ENCODE measurements around the gene RAPGEF4.
"Not testable (repeated sequence)": the region's sequence is repeated elsewhere in the genome, so short reads cannot be mapped to it uniquely, and the experiment has no call there.

RAPGEF4 gene

DNA sequence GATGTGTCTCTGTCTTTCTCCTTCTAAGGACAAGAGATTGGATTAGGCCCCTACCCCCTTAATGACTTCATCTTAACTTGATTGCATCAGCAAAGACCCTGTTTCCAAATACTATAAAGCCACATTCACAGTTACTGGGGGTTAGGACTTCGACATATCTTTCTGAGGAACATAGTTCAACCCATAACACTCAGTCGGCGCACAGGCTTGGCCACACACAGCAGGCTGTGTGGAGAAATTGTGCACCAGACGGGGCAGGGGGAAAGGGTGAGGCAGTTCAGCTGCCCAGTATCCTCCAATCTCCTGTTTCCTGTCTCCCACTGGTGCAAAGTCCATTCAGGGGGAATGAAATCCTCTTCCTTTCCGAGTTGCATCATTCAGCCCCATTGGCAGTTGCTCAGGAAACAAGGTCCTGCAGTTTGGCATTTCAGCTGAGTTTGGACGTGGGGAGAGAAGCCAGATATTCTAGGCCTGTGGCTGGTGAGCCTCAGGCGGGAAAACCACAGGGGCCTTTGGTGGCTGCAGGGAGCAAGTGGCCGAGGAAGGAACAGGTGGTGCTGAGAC lies 9.4 kb upstream of the RAPGEF4 start:
- DNase-seq = no peak

DNA sequence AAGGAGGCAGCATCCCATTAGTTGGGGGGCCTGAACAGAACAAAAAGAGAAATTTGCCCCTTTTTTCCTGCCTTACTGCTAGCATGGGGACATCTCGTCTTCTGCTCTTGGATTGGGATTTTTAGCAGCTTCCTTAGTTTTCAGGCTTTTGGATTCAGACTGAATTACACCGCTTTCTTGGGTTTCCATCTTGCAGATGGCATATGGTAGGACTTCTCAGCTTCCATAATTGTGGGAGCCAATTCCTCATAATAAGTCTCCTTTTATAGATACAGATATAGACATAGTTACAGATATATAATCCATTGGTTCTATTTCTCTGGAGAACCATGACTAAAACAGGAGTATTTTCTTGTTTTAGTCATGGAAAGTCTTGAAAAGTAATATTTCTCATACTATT lies 5.2 kb upstream of the RAPGEF4 start:
- no peak for DNase-seq

DNA sequence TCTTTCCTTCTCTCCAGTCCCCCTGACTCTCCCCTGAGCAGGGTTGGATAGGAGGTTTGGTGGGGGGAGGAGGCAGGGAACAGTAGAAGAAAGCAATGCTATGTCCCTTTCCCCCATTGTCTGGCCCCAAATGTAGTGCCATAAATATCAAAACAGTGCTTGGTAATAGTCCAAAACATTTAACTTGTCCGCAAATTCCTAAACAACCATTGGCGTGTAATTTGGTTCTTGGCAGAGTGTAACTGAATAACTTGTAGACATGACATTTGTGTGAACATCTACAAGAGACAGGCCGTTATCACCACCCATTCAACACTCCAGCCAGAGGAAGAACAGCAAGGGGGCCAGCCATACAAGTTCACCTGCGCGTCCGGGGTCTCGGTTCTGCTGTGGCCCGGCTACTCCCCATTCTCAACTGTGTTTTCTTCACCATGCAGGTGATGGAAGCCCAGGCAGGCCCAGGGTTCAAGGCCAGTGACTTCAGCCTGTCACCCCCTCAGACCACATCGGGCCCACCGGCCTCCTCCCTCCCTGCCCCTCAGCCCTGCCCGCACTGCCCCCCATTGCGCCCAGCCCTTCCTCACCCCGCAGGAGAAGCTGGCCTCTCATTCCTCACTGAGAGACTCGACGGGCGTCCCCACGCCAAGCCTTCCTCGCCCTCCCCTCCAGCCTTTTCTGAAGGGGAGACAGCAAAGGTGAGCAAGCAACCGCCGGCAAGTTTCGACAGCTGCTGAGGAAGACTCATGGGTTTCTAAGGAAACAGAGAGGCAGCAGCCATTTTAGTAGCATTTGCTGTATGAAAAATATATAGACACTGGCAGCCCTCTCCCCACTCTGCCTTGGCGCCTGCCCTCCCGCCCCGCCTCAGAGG lies 699 bp upstream of the RAPGEF4 start:
- DNase-seq = peak; percentile 27

DNA sequence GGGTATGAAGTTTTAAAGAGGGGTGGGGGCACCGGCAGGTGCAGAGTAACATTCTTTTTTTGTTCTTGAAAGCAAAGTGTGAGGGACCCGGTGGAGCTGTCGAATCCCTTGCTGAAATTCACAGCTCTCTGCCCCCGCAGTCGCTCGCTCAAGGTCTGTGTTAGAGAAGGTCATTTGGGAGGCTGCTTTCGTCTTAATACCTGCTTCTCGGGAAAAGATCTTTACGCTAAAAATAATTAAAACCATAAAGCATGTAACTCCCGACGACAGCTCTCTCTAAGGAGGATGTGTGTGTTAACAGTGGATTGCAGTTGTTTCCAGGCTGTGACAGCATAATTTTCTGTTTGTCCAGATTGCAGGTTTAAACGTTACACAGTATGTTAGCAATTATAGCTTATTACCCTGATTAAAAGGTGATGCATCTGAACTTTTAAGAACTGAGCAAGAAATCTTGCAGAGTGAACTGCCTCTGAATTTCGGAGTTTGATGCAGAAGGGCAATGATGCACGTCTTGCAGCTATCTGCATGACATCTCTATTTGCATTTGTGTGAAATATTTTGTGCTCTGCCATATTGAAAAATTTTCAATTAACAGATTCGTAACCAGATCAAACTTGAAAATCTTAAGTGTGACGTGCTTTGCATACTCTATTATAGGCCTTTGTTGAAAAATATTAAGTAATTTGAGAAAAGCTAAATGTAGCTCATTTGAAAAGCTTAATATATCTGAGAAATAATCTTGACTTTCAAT lies 954 bp downstream of the RAPGEF4 start:
- DNase-seq = peak; percentile 56

DNA sequence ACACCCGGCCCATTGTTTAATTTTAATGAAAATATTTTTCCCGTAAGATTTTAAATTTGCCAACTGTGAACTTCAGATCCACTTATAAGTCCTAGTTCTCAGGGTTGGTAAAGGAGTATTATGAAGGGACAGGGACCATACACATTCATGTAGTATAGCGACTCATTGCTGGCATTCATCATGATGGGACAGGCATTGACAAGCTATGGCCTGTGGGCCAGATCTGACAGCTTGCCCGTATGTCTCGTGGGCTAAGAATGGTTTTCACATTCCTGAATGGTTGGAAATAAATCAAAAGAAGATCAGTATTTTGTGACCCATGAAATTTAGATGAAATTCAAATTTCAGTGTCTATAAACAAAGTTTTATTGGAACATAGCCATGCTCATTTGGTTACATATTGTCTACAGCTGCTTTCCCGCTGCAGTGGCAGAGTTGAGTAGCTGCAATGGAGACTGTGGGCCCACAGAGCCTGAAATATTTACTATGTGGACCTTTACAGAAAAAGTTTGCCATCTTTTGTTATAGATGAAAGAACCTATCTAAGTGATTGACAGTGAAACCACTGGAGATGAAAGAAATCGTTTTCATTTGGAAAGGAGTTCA lies 4.1 kb downstream of the RAPGEF4 start:
- no peak for DNase-seq

DNA sequence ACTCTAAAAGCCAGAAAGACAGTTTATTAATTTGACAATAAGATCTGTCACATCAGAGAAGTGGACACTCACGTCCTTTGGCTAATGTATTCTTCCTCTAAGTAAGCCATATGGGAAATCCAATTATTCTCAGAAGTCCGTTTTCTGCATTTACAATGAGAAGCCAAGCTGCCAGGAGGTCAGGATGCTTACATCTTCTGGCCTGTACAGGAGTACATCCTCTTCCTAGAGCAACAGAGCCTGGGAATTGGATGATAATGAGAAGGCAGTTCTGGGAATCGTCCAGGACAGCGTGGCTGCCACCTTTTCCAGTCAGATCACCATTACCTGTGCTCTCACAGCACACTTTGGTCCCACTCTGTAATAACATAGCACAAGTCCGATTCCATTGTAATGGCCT lies 5.2 kb downstream of the RAPGEF4 start:
- DNase-seq = peak; percentile 72

DNA sequence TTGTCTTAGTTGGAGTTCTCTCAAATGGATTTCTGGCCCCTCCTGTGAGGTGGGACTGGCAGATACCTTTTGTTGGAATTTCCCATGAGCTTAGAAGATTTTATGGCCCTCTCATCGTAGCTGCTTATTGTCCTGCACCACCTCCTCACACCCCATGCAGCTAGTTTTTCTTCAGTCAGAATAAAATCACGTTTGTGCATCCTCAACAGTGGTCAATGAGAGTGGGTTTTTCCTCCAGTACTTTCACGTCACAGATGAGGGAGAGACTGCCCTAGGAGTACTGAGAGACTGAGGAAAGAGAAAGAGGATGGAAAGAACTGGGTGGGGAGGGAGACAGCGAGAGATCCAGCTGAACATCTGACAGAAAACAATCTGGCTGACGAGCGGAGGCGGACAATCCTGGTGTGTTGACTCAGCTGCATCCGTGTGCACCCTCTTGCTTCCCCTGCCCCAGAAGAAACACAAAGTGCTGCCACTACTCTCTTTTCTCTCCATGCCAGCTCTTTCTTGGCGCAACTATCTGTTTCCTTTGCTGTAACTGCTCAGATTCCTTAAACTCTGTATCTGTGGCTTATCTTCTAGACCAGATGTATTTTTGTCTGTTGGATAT lies 7.4 kb downstream of the RAPGEF4 start:
- DNase-seq = no peak

DNA sequence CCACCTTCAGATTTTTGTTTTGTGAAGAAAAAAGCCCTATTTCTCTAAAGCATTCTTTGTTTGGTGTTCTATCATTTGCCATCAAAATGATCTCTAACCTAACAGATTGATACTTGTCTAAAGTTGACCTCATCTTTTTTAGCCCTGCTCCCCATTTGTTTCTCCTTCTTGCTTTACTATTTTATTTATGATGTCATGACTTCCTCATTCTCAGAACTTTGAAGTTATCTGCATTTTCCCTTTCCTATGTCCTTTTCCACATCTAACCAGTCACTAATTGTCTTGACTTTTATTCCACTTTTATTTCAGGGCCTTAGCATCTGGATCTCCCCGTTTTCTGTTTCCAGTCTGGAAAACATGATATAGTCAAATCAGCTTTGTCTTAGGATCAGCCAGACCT lies 8.3 kb downstream of the RAPGEF4 start:
- DNase-seq = no peak

DNA sequence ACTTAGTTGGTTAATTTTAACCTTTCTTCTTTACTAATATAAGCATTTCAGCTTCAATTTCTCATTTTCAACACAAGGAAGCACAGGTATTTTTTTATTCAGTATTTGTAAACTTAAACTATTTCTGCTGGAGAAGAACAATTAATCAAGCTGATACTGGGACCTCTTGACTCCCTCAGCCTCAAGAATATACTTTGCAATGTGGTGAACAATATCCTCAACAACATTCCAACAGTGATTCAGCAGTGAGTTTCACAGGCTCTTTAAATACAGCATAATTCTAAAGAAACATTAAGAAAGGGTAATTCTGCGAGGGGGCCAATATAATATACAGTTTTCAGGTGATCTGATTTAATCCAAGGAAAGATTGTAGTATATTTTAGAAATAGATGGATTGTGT lies 10.0 kb downstream of the RAPGEF4 start:
- no peak for DNase-seq

DNA sequence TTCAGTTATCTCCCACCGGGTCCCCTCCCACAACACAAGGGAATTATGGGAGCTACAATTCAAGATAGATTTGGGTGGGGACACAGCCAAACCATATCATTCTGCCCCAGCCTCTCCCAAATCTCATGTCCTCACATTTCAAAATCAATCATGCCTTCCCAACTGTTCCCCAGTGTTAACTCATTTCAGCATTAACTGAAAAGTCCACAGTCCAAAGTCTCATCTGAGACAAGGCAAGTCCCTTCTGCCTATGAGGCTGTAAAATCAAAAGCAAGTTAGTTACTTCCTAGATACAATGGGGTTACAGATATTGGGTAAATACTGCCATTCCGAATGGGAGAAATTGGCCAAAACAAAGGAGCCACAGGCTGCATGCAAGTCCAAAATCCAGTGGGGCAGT lies 12.9 kb downstream of the RAPGEF4 start:
- DNase-seq = not testable (repeated sequence)

DNA sequence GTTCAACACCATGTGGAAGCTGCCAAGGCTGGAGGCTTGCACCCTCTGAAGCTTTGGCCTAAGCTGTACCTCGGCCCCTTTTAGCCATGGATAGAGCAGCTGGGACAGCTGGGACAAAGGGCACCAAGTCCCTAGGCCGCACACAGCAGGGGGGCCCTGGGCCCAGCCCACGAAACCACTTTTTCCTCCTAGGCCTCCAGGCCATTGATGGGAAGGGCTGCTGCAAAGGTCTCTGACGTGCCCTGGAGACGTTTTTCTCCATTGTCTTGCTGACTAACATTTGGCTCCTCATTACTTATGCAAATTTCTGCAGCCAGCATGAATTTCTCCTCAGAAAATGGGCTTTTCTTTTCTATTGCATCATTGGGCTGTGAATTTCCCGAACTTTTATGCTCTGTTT lies 13.7 kb downstream of the RAPGEF4 start:
- no peak for DNase-seq

DNA sequence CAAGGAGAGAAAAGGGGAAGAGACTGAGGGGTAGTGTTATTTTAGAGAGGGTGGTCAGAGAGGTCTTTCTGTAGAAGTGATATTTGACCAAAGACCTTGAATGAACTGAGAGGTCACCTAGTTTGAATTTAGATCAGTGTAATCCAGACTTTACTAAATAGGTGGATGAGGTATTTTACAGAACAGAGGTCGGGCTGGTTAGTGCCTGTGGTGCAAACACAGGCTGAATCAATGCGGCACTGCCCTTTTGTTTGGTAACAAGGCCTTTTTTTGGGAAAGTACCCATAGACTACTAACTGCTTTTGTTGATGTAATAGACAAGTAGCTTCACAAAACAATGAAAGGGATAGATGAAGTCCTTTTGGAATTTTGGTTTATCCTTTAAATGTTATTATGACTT lies 15.9 kb downstream of the RAPGEF4 start:
- DNase-seq = no peak

DNA sequence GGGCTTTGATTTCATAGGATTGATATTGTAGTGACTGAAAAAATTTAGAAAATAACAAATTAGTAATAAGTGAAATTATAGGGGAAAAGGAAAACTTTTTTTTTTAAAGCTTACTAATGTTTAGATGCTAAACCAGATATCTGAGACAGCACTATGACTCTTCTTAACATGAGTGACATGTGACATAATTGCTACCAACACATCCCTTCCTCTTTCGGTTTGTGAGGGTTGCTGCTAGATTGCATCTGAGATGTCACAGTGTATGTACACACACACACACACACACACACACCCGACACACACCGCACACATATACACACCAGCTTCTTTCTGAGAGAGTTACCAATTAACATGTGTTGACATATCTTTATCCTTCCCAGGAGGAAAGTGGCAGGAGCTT lies 18.0 kb downstream of the RAPGEF4 start:
- DNase-seq = no peak

DNA sequence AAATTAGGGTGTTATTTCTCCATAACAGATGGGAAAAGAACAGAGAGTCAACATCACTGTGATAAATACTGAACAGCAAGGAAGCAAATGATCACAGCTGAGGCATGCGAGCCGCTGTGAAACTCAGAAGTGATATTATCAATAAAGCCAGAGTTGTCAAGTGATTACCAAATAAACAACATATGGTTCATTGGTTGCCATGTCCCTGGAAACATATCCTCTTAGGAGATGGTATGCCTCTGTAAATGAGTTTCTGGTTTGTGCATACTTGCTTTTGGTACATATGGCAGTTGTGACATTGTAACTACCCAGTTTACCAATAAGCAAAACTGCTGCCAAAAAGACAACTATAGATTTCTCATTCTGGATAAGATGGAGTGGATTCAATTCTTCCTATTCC lies 23.8 kb downstream of the RAPGEF4 start:
- no peak for DNase-seq

DNA sequence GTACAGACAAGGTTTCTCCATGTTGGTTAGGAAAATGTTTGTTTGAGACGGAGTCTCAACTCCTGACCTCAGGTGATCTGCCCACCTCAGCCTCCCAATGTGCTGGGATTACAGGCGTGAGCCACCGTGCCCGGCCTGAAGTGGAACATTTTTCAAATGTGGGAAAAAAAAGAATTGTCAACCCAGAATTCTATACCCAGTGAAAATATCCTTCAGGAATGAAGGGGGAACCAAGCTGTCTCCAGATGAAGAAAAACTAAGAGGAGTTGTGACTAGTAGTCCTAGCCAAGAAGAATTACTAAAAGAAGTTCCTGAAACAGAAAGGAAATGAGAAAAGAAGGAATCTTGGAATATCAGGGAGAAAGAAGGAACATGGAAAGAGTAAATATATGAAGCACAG lies 25.7 kb downstream of the RAPGEF4 start:
- no peak for DNase-seq

DNA sequence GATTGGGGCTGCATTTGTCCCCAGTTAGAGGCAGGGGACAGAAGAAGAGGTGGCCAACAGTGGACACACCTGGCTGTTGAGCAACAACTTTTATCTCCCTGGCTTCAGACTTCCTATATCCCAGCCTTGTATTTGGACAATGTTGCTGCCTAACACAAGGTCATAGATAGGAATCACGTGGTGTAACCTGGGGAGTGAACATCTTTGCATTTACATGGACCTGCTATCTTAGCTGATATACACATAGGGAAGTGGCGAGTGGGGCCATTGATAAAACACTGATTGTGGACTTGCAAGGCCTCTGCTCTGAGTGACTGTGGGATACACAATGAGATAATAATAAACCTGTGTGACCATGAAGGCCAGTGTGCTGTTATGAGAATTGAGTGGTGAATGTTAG lies 26.9 kb downstream of the RAPGEF4 start:
- DNase-seq = no peak

DNA sequence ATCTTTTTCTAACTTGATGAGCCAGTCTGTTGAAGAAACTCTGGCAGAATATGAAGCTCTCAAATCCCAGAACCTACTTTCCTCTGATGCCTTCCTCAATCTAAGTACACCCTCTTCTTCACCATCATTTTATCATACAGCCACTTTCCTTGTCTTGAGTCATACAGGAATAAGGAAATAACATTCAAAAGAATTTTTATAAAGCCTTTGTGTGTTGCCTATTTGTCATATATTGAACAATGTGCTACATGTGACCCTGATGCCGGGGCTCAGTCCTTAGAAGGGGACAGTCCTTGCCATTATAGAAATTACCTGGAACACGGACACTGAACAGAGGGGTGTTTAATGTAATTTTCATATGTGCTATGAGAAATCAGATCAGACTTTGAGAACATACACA lies 27.4 kb downstream of the RAPGEF4 start:
- no peak for DNase-seq

DNA sequence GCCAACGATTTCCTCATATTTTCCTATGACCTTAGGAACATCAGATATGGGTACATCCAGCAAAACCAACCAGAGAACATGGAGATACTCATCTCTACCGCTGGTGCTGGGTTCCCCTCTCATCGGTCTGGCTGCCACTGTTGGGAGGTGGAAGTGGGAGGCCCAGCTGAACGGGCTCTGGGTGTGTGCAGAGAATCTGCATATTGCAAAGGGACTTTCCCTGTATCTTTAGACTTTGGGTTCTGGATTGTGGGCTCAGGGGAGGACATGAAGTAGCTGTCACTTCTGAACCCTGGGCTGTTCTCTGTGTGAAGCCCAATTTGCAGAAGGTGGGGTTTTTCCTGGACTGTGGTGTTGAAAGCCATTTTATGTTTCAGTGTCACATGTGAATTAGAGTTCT lies 30.0 kb downstream of the RAPGEF4 start:
- DNase-seq = no peak

DNA sequence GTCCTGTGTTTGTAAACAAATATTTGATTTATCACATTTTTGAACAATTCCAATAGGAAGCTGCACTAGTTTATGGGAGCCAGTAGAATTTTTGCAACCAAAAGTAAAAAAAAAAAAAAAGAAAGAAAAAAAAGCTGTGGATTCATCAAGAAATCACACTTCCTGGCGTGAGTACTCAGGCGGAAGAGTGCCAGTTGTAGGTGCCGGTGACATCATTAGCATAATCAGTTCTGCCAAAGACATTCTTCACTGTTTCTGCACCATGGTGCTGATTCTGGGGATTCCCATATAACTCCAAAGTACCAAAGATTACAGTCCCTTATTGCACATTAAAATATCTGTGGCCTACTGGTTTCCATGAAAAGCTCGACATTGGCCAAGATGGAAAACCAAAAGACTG lies 32.8 kb downstream of the RAPGEF4 start:
- no peak for DNase-seq

DNA sequence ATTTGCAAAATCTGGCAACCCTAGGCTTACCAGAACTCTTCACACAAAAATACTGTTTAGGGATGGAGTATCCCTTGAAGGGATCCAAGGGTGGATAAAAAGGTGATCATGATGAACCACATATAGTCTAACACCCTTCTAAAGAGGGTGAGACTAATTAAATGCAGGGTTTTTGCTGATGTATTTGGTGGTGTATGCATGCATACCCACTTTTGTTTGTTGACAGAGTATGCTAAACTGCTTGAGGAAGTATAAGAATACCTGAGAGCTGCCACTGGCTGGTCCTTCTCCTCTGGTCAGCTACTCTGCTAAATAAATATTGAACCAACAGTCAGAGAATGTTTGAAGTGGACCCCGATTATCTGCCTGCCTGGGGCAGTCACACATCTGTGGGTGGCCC lies 34.2 kb downstream of the RAPGEF4 start:
- DNase-seq = no peak

DNA sequence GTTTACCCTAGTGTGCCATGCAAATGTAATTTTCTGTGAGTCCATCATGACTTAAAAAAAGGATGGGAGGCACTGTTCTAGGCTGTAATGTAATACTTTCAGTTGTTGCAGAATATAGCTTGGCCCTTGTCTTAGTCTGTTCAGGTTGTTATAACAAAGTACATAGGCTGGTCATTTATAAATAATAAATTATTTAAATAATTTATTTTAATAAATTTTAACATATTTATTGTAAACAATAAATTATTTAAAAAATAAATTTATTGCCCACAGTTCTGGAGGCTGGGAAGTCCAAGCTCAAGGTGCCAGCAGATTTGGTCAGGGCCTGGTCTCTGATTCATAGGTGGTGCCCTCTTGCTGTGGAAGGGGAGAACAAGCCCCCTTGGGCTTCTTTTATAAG lies 35.2 kb downstream of the RAPGEF4 start:
- no peak for DNase-seq

DNA sequence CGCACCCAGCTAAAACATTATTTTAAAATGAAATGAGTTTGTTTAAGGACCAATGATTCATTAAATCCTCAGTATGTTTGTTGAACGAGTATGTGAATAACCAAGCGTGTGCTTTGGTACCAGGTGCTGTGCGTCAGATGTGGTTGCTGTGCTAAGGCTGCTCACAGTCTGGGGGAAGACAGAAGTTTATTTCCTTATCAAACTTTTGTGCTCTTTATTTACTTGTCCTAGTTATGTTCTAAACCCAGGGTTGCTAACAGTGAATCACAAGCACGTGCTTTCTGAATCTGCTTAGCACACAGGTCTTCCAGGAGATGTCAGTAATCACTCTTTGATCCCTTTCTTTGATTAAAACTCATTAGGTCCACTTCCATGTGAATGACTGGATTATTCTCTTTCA lies 37.0 kb downstream of the RAPGEF4 start:
- DNase-seq = peak; percentile 54

DNA sequence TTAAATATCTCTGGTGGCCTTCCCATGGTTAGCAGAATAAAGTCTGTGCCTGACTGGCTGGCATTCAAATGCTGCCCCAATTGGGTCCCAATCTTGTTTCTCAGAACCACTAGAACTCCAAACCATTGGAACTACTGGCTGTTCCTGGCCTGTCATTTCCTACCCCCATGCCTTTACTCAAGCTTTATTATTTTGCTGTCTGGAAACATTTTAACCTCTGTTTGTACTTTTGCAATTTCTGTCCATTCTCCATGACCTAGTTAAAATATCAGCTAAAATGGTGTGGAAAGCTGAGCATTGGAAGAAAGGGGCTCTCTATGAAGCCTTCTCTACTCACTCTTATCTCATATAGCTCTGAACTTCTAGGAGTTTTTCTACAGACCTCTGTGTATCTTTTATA lies 38.7 kb downstream of the RAPGEF4 start:
- no peak for DNase-seq

Measured in NCI-H82 (cell line).